SU-DHL-6 (cell line): Measurements from ENCODE around the gene METTL13.

Experiments used
- H2AFZ ChIP-seq: fragments of 200-600 bp; sonication (generic); 2 replicates; pipeline ENCODE4 v1.6.1; 2014; ENCODE audit warnings: low read depth, mild to moderate bottlenecking, moderate library complexity, mixed read lengths, antibody characterized with exemption, low read length; ENCODE audit not compliant: severe bottlenecking
- H3F3A ChIP-seq: fragments of 200-600 bp; shearing (Covaris generic); 2 replicates; pipeline ENCODE4 v1.6.0; 2016; ENCODE audit warnings: antibody characterized with exemption, mild to moderate bottlenecking; ENCODE audit not compliant: insufficient read depth
- H3K27ac ChIP-seq: fragments of 200-600 bp; sonication (generic); 2 replicates; pipeline ENCODE4 v1.5.1; 2016; ENCODE audit warnings: low read depth, mild to moderate bottlenecking, low read length, moderate library complexity, mixed read lengths
- H3K27me3 ChIP-seq: fragments of 200-600 bp; sonication (generic), shearing (Covaris generic); 2 replicates; pipeline ENCODE4 v1.6.0; 2014; ENCODE audit warnings: mild to moderate bottlenecking, low read length
- H3K36me3 ChIP-seq: fragments of 200-600 bp; sonication (generic); 2 replicates; pipeline ENCODE4 v1.6.1; 2014; ENCODE audit warnings: mild to moderate bottlenecking, low read length, mixed read lengths
- H3K4me2 ChIP-seq: fragments of 300-600, 200-600 bp; shearing (Covaris generic), sonication (generic); 2 replicates; pipeline ENCODE4 v1.6.0; 2014; ENCODE audit warnings: low read length, low read depth, mild to moderate bottlenecking; ENCODE audit not compliant: poor library complexity, severe bottlenecking
- H3K4me3 ChIP-seq: fragments of 200-600 bp; sonication (generic); 2 replicates; pipeline ENCODE4 v1.5.1; 2014; ENCODE audit warnings: antibody characterized with exemption, low read length, mild to moderate bottlenecking, mixed read lengths; ENCODE audit not compliant: insufficient read depth, poor library complexity, severe bottlenecking
- H3K79me2 ChIP-seq: fragments of 200-600 bp; sonication (generic); 2 replicates; pipeline ENCODE4 v1.6.1; 2014; ENCODE audit warnings: mild to moderate bottlenecking, low read length, moderate library complexity; ENCODE audit not compliant: insufficient read depth
- H3K9ac ChIP-seq: fragments of 200-600 bp; sonication (generic); 2 replicates; pipeline ENCODE4 v1.7.0; 2014; ENCODE audit warnings: mild to moderate bottlenecking, low read length
- H3K9me2 ChIP-seq: fragments of 200-600 bp; sonication (generic); replicated peaks from 2 replicates; pipeline ENCODE4 v1.6.1; 2014; ENCODE audit warnings: low read length; ENCODE audit not compliant: insufficient read depth
- H3K9me3 ChIP-seq: fragments of 200-600 bp; sonication (generic); 2 replicates; pipeline ENCODE4 v1.6.1; 2014; ENCODE audit warnings: low read length, mixed read lengths; ENCODE audit not compliant: insufficient read depth
- H4K20me1 ChIP-seq: fragments of 200-600 bp; sonication (generic); 2 replicates; pipeline ENCODE4 v1.6.1; 2014; ENCODE audit warnings: low read depth, mild to moderate bottlenecking, antibody characterized with exemption, low read length, moderate library complexity, mixed read lengths
- EZH2phosphoT487 ChIP-seq: fragments of 200-600 bp; sonication (generic), shearing (Covaris generic); conservative IDR thresholded peaks from 2 replicates; pipeline ENCODE4 v1.6.1; 2018; ENCODE audit warnings: mild to moderate bottlenecking, antibody characterized with exemption, low read length, moderate library complexity, mixed read lengths
- TF ChIP-seq, protein P1 (sequence below): fragments of 200-600 bp; sonication (generic); IDR thresholded peaks from one replicate; pipeline ENCODE4 v1.5.1; 2017; ENCODE audit warnings: antibody characterized with exemption, mild to moderate bottlenecking, low read length, moderate library complexity; ENCODE audit not compliant: insufficient read depth, poor library complexity, severe bottlenecking

The METTL13 gene

DNA sequence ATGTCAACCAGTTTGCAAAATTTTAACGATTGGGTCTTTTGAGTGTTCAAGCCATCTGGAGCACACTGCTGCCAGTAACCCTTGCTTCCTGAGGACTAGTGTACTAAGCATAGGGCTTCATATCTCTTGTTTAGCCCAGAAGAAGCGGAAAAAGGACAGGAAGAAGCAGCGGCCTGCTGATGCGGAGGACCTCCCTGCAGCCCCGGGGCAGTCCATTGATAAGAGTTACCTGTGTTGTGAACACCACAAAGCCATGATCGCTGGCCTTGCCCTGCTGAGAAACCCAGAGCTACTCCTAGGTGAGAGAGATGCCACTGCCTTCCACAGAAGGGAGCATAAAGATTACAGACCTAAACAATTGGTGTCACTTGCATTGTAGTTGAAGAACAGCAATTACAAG lies 8.9 kb downstream of the METTL13 start:
- H3K79me2 ChIP-seq, result peaks cover 7% of the 10 kb centered on the region
- H3K9me3 ChIP-seq, result no peaks in the 10 kb centered on the region
- no peaks in the 10 kb centered on the region for H3K9me2 ChIP-seq
- peaks cover 17% of the 10 kb centered on the region for H3K36me3 ChIP-seq
- no peaks in the 10 kb centered on the region for H3F3A ChIP-seq
- no peak overlapping the region for H3K9ac ChIP-seq
- no peak overlapping the region for H3K4me2 ChIP-seq
- no peaks in the 10 kb centered on the region for H3K27me3 ChIP-seq
- H3K27ac ChIP-seq, result no peak overlapping the region
- H4K20me1 ChIP-seq, result no peaks in the 10 kb centered on the region
- no peak overlapping the region for H2AFZ ChIP-seq
- TF ChIP-seq, protein P1, sequence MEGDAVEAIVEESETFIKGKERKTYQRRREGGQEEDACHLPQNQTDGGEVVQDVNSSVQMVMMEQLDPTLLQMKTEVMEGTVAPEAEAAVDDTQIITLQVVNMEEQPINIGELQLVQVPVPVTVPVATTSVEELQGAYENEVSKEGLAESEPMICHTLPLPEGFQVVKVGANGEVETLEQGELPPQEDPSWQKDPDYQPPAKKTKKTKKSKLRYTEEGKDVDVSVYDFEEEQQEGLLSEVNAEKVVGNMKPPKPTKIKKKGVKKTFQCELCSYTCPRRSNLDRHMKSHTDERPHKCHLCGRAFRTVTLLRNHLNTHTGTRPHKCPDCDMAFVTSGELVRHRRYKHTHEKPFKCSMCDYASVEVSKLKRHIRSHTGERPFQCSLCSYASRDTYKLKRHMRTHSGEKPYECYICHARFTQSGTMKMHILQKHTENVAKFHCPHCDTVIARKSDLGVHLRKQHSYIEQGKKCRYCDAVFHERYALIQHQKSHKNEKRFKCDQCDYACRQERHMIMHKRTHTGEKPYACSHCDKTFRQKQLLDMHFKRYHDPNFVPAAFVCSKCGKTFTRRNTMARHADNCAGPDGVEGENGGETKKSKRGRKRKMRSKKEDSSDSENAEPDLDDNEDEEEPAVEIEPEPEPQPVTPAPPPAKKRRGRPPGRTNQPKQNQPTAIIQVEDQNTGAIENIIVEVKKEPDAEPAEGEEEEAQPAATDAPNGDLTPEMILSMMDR, result no peak
- no peak for TF ChIP-seq EZH2phosphoT487
- no peak overlapping the region for H3K4me3 ChIP-seq

DNA sequence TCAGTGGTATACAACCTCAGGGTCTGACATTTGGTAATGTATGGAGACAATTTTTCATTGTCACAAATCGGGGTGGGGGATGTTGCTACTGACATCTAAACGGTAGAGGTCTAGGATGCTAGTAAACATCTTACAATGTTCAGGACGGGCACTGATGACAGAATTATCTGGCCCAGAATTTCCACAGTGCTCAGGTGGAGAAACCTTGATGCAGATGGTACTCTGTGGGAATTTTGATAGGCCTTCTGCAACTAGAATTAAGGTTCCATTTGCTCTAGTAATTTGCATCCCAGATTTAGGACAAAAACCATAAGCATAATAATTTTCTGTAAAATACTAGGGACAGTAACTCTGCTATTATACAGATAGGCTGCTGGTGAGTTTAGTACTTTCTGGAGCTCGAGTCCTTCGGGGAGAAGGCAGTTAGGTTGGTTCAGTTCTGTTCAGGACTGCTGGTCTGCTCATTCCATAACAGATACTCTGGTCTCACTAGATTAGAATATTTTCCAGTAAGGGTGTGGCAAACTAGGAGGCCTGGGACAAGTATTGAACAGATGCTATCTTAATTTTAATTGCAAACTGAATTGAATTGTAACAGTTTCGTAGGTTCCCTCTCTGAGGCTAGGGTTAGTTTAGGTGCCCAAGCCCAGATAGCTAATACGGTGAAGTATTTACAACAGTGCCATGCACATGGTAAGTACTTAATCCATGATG lies 11.4 kb downstream of the METTL13 start:
- Histone ChIP-seq H3K4me2 (no peak overlapping the region), H3K27ac (no peak overlapping the region), H4K20me1 (no peaks in the 10 kb centered on the region), H3K27me3 (no peaks in the 10 kb centered on the region), H3K4me3 (no peak overlapping the region), H3K9me3 (no peaks in the 10 kb centered on the region), H2AFZ (no peak overlapping the region), H3K9ac (no peak overlapping the region), H3K9me2 (no peaks in the 10 kb centered on the region), H3K36me3 (peaks cover 14% of the 10 kb centered on the region), H3F3A (no peaks in the 10 kb centered on the region), H3K79me2 (no peaks in the 10 kb centered on the region; the same call in 1 of the 2 replicates)
- no peak for TF ChIP-seq EZH2phosphoT487
- TF ChIP-seq, protein P1, result no peak

DNA sequence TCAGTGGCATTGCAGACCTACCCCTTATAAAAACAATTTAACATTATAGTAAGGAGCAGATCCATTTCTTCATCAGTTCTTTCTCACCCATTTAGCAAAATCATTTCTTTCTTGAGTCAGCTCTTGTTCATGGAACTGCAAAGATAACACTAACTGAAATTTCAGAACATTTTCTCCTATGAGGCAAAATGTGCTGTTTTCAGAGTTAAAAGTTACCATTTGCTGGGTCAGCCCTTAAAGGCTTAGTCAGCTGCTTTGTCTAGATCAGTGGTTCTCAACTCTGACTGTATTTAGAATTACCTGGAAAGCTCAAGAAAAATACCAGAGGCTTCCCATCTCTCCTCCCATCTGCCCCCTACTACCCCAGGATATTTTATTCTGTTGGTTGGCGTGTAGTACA lies 12.2 kb downstream of the METTL13 start:
- no peak for TF ChIP-seq EZH2phosphoT487
- TF ChIP-seq, protein P1, result no peak
- Histone ChIP-seq H3K36me3 (peaks cover 14% of the 10 kb centered on the region), H3F3A (no peaks in the 10 kb centered on the region), H3K79me2 (no peaks in the 10 kb centered on the region; the same call in 1 of the 2 replicates), H4K20me1 (no peaks in the 10 kb centered on the region), H3K27ac (no peak overlapping the region), H3K9ac (no peak overlapping the region), H3K4me3 (no peak overlapping the region), H3K27me3 (no peaks in the 10 kb centered on the region), H3K9me2 (no peaks in the 10 kb centered on the region), H3K4me2 (no peak overlapping the region), H2AFZ (no peak overlapping the region), H3K9me3 (no peaks in the 10 kb centered on the region)
